HG02623 (cell line): Measurements from ENCODE around the gene NPAS1.

ENCODE experiments used
- ATAC-seq: cut with Tn5 transposase; IDR thresholded peaks from one replicate; pipeline ENCODE4 v1.9.1; 2021; ENCODE audit warnings: moderate library complexity; ENCODE audit not compliant: unreplicated experiment

Gene NPAS1

GRCh38 chr19:47019431-47020041 lies at the start of gene NPAS1:
Gene NPAS1 (plus strand): TSS chr19:47019837. CDS start chr19:47021048, 1,211 bp downstream.
- no peak for ATAC-seq

GRCh38 chr19:46970815-46971214 lies 48.8 kb upstream of the NPAS1 start:
- no peak for ATAC-seq

GRCh38 chr19:46972311-46972710 lies 47.3 kb upstream of the NPAS1 start:
- no peak for ATAC-seq

- ATAC-seq, result no peak
These were observed 45.5 kb upstream of the NPAS1 start for GRCh38 chr19:46974181-46974580.

GRCh38 chr19:46975011-46975924 lies 44.4 kb upstream of the NPAS1 start:
- no peak for ATAC-seq

GRCh38 chr19:46975925-46976782 lies 43.5 kb upstream of the NPAS1 start:
- ATAC-seq, result no peak

GRCh38 chr19:46976845-46977320 lies 42.8 kb upstream of the NPAS1 start:
- ATAC-seq, result no peak

GRCh38 chr19:46977548-46977947 lies 42.1 kb upstream of the NPAS1 start:
- no peak for ATAC-seq

- ATAC-seq, result no peak
These were observed 41.3 kb upstream of the NPAS1 start for GRCh38 chr19:46978171-46978869.

- ATAC-seq, result no peak
These were observed 40.2 kb upstream of the NPAS1 start for GRCh38 chr19:46979126-46980105.

- no peak for ATAC-seq
These were observed 38.9 kb upstream of the NPAS1 start for GRCh38 chr19:46980761-46981160.

- ATAC-seq, result no peak
These were observed 38.2 kb upstream of the NPAS1 start for GRCh38 chr19:46981286-46981945.

- no peak for ATAC-seq
These were observed 36.5 kb upstream of the NPAS1 start for GRCh38 chr19:46983097-46983496.

GRCh38 chr19:46984077-46985010 lies 35.3 kb upstream of the NPAS1 start:
- no peak for ATAC-seq

- no peak for ATAC-seq
These were observed 33.9 kb upstream of the NPAS1 start for GRCh38 chr19:46985542-46986415.

- ATAC-seq, result no peak
These were observed 30.9 kb upstream of the NPAS1 start for GRCh38 chr19:46988614-46989230.
